ENCODE results near the gene ELFN1.

- TF ChIP-seq POLR2A (IDR thresholded peaks at IDR 0.05; ENCODE audit: low read depth, low read length) (no peak), POLR2AphosphoS5 (IDR thresholded peaks at IDR 0.05; ENCODE audit: low read depth, low read length) (no peak)
Measured at GRCh38 chr7:1733206-1733907, 63.3 kb downstream of the ELFN1 start.
